Stomach (tissue), 9 donors: ENCODE measurements around the gene GABRB2. TPM values are rescaled to one million over a fixed set of nuclear protein-coding genes. Genes with fewer than 3 reads are reported as not detected.

Source experiments
- DNase-seq, 2 donors: peaks; one replicate each; pipeline versions ENCODE4 v3.0.0 to v3.0.0-alpha.2; 2013 to 2019
- H3K27ac ChIP-seq, 5 donors: fragments of 200-600 bp in 4 of 5; sonication (generic) in 4 of 5; one replicate each; pipeline ENCODE4 v1.5.1; 2013 to 2019; ENCODE audit warnings: mild to moderate bottlenecking in 1 of 5, moderate library complexity in 1 of 5
- H3K27me3 ChIP-seq, 3 donors: fragments of 200-600 bp; sonication (generic); one replicate each; pipeline ENCODE4 v1.5.1; 2017 to 2019; ENCODE audit warnings: mixed run types in 1 of 3
- H3K36me3 ChIP-seq, 4 donors: fragments of 200-600 bp; sonication (generic); 1 replicate in 3 of 4; 2 replicates in 1 of 4; pipeline ENCODE4 v1.5.1; 2016 to 2019
- H3K4me1 ChIP-seq, 4 donors: fragments of 200-600 bp; sonication (generic); one replicate each; pipeline ENCODE4 v1.5.1; 2016 to 2019
- H3K4me3 ChIP-seq, 4 donors: fragments of 200-600 bp; sonication (generic) in 3 of 4; one replicate each; pipeline ENCODE4 v1.5.1; 2016 to 2019; ENCODE audit warnings: mild to moderate bottlenecking in 1 of 4
- H3K9me3 ChIP-seq, 4 donors: fragments of 200-600 bp; sonication (generic); one replicate each; pipeline ENCODE4 v1.5.1; 2016 to 2019
- EP300 ChIP-seq: sonication (generic); formaldehyde crosslinking; IDR thresholded peaks from one replicate; pipeline ENCODE4 v1.6.1; 2017; ENCODE audit warnings: antibody characterized with exemption
- POLR2A ChIP-seq, 4 donors: fragments of 450-650 bp; IDR thresholded peaks; one replicate each; pipeline ENCODE4 v1.6.1; 2016; ENCODE audit warnings: antibody characterized with exemption in 4 of 4, control low read depth in 2 of 4, mild to moderate bottlenecking in 1 of 4, moderate library complexity in 1 of 4
- POLR2AphosphoS5 ChIP-seq, 3 donors: sonication (generic); formaldehyde crosslinking; IDR thresholded peaks; one replicate each; pipeline ENCODE4 v1.6.1; 2016; ENCODE audit warnings: antibody characterized with exemption in 3 of 3
- WGBS, 5 donors: extraction: QIAGEN DNeasy Blood & Tissue Kit in 3 of 5; methylation state at CpG; one replicate each; pipeline versions ENCODE4 v1.1.5 to v1.1.7; 2013 to 2018; 5-methylcytosine and 5-hydroxymethylcytosine counted together
- intact Hi-C: fragments of 100-400 bp; cut with DNase I; formaldehyde crosslinking; loops from one replicate; pipeline ENCODE4 v1.15.1; 2023; ENCODE audit warnings: low total_unique reads
- polyA plus RNA-seq, 3 donors: library from polyadenylated mRNA; stranded (reverse); fragments of 200-250 nt; gene quantifications; one replicate each; pipeline ENCODE4 v1.2.3, GENCODE V29; 2013
- total RNA-seq, 5 donors: library from RNA; depleted of rRNA; stranded (reverse); fragments of >200 nt; gene quantifications; one replicate each; pipeline versions ENCODE4 v1.1.0 to v1.2.3, GENCODE V29; 2014 to 2016
- TF ChIP-seq, protein P1 (sequence below), 7 experiments: fragments of 450-650 bp in 4 of 7; fragments of 200-600 bp in 3 of 7; sonication (generic) in 3 of 7; IDR thresholded peaks; one replicate each; pipeline ENCODE4 v1.5.1; 2016 to 2019; ENCODE audit warnings: antibody characterized with exemption in 7 of 7, control low read depth in 2 of 7, mild to moderate bottlenecking in 1 of 7
- donor health status: healthy with polysubstance abuse.
- donor health status: Bipolar disorder and iron deficiency.
- donor health status: healthy.

The GABRB2 gene
- total and polyA plus RNA-seq, 8 donors = 0.06 to 2.7 (median 0.14) TPM; not detected in 3

DNA sequence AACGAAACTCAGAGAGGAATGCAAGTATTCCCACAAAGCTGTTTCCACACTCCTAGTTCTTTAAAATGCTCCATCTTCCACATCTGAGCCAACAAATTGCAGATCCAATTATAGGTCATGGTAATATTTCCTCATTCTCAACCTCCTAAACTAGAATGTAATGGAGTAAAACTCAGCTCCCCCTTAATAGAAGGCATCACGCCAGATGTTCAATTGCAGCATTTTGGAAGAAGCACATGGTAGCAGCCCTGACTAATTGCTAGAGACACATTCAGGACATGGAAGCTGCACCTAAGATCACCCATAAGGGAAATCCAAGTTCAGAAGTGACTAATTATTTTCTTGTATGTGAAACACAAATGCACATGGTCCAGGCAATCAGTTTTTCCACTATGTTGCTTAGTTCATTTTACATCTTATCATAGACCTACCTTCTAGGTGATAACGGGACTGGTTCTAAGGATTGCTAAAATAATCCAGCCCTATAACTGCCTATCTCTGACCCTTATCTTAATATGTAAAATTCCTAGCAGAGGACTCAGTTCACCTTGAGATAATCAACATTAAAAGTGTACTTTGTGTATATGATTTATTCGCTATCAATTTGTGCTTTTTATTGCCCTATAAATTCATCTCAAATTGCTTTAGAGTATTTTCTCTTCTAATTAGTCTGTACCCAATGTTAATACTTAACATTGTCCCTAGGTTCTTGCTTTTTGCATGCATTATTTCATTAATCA, 75.1 kb downstream of the GABRB2 start:
- no peaks in the 10 kb centered on the region for H3K4me1 ChIP-seq
- no peaks in the 10 kb centered on the region for H3K36me3 ChIP-seq
- H3K4me3 ChIP-seq = no peak overlapping the region
- peak in 1 of 2 donors; percentile 9 for DNase-seq
- H3K27me3 ChIP-seq = no peaks in the 10 kb centered on the region
- intact Hi-C loops = no loop called here
- no peak overlapping the region for H3K27ac ChIP-seq
- TF ChIP-seq, protein P1, sequence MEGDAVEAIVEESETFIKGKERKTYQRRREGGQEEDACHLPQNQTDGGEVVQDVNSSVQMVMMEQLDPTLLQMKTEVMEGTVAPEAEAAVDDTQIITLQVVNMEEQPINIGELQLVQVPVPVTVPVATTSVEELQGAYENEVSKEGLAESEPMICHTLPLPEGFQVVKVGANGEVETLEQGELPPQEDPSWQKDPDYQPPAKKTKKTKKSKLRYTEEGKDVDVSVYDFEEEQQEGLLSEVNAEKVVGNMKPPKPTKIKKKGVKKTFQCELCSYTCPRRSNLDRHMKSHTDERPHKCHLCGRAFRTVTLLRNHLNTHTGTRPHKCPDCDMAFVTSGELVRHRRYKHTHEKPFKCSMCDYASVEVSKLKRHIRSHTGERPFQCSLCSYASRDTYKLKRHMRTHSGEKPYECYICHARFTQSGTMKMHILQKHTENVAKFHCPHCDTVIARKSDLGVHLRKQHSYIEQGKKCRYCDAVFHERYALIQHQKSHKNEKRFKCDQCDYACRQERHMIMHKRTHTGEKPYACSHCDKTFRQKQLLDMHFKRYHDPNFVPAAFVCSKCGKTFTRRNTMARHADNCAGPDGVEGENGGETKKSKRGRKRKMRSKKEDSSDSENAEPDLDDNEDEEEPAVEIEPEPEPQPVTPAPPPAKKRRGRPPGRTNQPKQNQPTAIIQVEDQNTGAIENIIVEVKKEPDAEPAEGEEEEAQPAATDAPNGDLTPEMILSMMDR (IDR thresholded peaks at IDR 0.05) = no peak
- H3K9me3 ChIP-seq = peaks cover 0 to 7% (median 5%) of the 10 kb centered on the region in 4 donors
- WGBS, 5 donors = 35 to 51% (median 43%) methylated on average over 4 of the region's 4 CpGs

DNA sequence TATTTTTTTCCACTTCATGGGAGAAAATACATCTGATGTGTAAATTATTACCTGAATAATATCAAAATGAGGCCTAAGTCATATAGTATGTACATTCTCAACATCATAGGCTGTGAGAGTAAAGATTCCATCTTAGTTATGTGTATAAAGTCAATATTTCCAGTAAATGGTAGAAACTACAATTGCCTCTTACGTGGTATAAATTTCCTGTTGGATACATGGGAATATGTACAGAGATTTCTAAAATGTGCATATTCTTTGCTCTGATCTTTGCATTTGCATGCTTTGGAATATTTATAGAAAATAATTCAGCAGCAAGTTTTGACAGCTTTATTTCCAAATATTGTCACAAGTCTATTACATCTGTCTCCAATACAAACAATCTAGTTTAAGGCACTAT, 78.8 kb downstream of the GABRB2 start:
- Histone ChIP-seq H3K27me3 (no peaks in the 10 kb centered on the region), H3K4me1 (no peaks in the 10 kb centered on the region), H3K27ac (no peak overlapping the region), H3K4me3 (no peak overlapping the region), H3K36me3 (no peaks in the 10 kb centered on the region), H3K9me3 (no peaks in the 10 kb centered on the region)
- intact Hi-C loops = no loop called here
- DNase-seq = no peak
- TF ChIP-seq POLR2AphosphoS5 (IDR thresholded peaks at IDR 0.05) (no peak), POLR2A (IDR thresholded peaks at IDR 0.05) (no peak), EP300 (no peak)
- TF ChIP-seq, protein P1 (IDR thresholded peaks at IDR 0.05) = no peak
- 84 to 94% (median 88%) methylated on average over 1 of the region's 1 CpG for WGBS, 5 donors

DNA sequence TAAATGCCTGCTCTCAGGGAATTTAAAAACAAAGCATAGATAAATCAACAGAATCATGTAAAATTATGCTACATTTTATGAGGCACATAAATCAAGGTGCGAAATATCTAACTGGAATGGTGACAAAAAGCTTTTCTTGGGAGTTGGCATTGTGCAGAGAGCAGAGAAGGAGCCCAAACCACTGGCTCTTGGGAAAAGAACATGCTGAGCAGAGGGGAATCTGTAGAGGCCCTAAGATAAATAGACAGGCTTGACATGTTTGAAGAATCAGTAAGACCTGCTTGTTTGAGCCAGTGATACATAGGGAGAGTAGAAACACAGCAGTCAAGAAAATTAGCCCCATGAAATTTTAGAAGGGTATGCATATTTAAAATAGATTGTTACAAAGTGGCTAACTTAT, 85.8 kb downstream of the GABRB2 start:
- Histone ChIP-seq H3K27me3 (no peaks in the 10 kb centered on the region), H3K4me3 (no peak overlapping the region), H3K36me3 (no peaks in the 10 kb centered on the region), H3K9me3 (no peaks in the 10 kb centered on the region), H3K27ac (no peak overlapping the region), H3K4me1 (no peaks in the 10 kb centered on the region)
- no peak for DNase-seq
- WGBS, 5 donors = 87 to 96% (median 93%) methylated on average over 1 of the region's 1 CpG
- TF ChIP-seq POLR2A (IDR thresholded peaks at IDR 0.05) = no peak
- TF ChIP-seq POLR2AphosphoS5 (IDR thresholded peaks at IDR 0.05) = no peak
- TF ChIP-seq EP300 = no peak
- TF ChIP-seq, protein P1 (IDR thresholded peaks at IDR 0.05) = no peak
- intact Hi-C loops = no loop called here

DNA sequence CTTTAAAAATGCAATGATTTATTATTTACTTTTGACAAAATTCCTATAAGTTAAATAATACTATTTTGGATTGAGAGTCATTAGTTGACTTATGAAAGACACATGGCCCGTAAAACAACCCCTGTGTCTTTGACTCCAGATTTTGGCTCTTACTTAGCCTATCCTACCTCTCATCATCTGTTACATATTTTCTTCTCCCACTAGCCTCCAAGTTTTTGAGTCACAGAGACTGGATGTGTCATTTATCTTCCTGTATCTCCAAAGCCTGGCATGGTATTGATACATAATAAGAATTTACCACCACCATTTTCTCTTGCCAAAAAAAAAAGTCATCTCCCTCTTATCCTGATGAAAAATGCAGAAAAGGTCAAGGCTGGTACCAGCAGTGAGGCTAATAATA, 99.9 kb downstream of the GABRB2 start:
- no peaks in the 10 kb centered on the region for H3K27me3 ChIP-seq
- DNase-seq = no peak
- TF ChIP-seq, protein P1 (IDR thresholded peaks at IDR 0.05) = no peak
- TF ChIP-seq POLR2AphosphoS5 (IDR thresholded peaks at IDR 0.05) = no peak
- TF ChIP-seq EP300 = no peak
- TF ChIP-seq POLR2A (IDR thresholded peaks at IDR 0.05) = no peak
- H3K4me3 ChIP-seq = no peak overlapping the region
- WGBS, 5 donors = 62 to 97% (median 88%) methylated on average over 1 of the region's 1 CpG
- H3K9me3 ChIP-seq = no peaks in the 10 kb centered on the region
- peaks cover 0 to 6% (median 0%) of the 10 kb centered on the region in 4 donors for H3K4me1 ChIP-seq
- no peak overlapping the region for H3K27ac ChIP-seq
- no peaks in the 10 kb centered on the region for H3K36me3 ChIP-seq
- intact Hi-C loops = no loop called here
